Smooth muscle cell of the brain vasculature (primary cell): ENCODE data around the gene NPHP1.
"Not testable (repeated sequence)": the region's sequence is repeated elsewhere in the genome, so short reads cannot be mapped to it uniquely, and the experiment has no call there.

Experiments
- DNase-seq: peaks from one replicate; pipeline ENCODE4 v3.0.0-alpha.2; 2012; ENCODE audit warnings: low read depth, low spot score

The NPHP1 gene

GRCh38 chr2:110130757-110131156 lies 74.1 kb downstream of the NPHP1 start:
- no peak for DNase-seq

- DNase-seq = no peak
Observed at GRCh38 chr2:110126906-110127305, 77.9 kb downstream of the NPHP1 start.

- no peak for DNase-seq
Observed at GRCh38 chr2:110126086-110126773, 78.6 kb downstream of the NPHP1 start.

GRCh38 chr2:110124939-110125691 lies 79.7 kb downstream of the NPHP1 start:
- DNase-seq = no peak

GRCh38 chr2:110124038-110124825 lies 80.6 kb downstream of the NPHP1 start:
- no peak for DNase-seq

GRCh38 chr2:110121592-110121991 lies 83.2 kb downstream of the NPHP1 start:
- DNase-seq = no peak

GRCh38 chr2:110121052-110121334 lies 83.8 kb downstream of the NPHP1 start:
- no peak for DNase-seq

- DNase-seq = no peak
Observed at GRCh38 chr2:110120171-110121051, 84.4 kb downstream of the NPHP1 start.

GRCh38 chr2:110116033-110116710 lies 88.6 kb downstream of the NPHP1 start:
- DNase-seq = no peak

GRCh38 chr2:110115291-110116032 lies 89.4 kb downstream of the NPHP1 start, which contains the start of gene MALL:
Gene MALL (minus strand): TSS chr2:110115822. CDS start chr2:110115792, 30 bp downstream.
- no peak for DNase-seq

- DNase-seq = no peak
Observed at GRCh38 chr2:110114831-110115255, 90.0 kb downstream of the NPHP1 start.

- no peak for DNase-seq
Observed at GRCh38 chr2:110113961-110114591, 90.7 kb downstream of the NPHP1 start.

GRCh38 chr2:110108291-110108690 lies 96.5 kb downstream of the NPHP1 start:
- not testable (repeated sequence) for DNase-seq

- no peak for DNase-seq
Observed at GRCh38 chr2:110107092-110108079, 97.4 kb downstream of the NPHP1 start.

GRCh38 chr2:110106642-110107041 lies 98.2 kb downstream of the NPHP1 start:
- DNase-seq = no peak

GRCh38 chr2:110105608-110106467 lies 99.0 kb downstream of the NPHP1 start:
- DNase-seq = no peak

- no peak for DNase-seq
Observed at GRCh38 chr2:110105183-110105582, 99.6 kb downstream of the NPHP1 start.
